Ovary (tissue), 3 donors: ENCODE measurements around the gene SERPINA4.

Source experiments
- EP300 ChIP-seq: sonication (generic); formaldehyde crosslinking; IDR thresholded peaks from one replicate; pipeline ENCODE4 v1.6.1; 2017; ENCODE audit warnings: antibody characterized with exemption
- POLR2A ChIP-seq: fragments of 450-650 bp; IDR thresholded peaks from one replicate; pipeline ENCODE4 v1.6.1; 2017; ENCODE audit warnings: antibody characterized with exemption, mild to moderate bottlenecking, moderate library complexity
- TF ChIP-seq, protein P1 (sequence below), 3 donors: fragments of 450-650 bp in 2 of 3; fragments of 200-600 bp in 1 of 3; IDR thresholded peaks; one replicate each; pipeline versions ENCODE4 v1.5.1 to v1.8.0; 2016 to 2022; ENCODE audit warnings: antibody characterized with exemption in 3 of 3, mild to moderate bottlenecking in 1 of 3
- donor health status: DM: no; HTN: no; CAD: no.

DNA sequence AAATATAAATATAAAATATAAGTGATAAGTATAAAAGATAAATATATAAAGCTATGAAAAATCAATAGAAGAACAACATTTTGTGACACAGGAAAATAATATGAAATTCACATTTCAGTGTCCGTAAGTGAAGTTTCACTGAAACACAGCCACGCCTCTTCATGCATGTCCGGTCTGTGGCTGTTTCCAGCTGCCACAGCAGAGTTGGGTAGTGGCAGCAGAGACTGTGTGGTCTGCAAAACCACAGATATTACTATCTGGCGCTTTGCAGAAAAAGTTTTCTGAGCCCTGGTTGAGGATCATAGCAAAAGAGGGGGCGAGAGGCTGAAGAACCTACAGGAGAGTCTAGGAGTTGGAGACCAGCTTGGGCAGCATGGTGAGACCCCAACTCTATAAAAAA is 780 bp downstream of the SERPINA4 start:
- TF ChIP-seq, protein P1, sequence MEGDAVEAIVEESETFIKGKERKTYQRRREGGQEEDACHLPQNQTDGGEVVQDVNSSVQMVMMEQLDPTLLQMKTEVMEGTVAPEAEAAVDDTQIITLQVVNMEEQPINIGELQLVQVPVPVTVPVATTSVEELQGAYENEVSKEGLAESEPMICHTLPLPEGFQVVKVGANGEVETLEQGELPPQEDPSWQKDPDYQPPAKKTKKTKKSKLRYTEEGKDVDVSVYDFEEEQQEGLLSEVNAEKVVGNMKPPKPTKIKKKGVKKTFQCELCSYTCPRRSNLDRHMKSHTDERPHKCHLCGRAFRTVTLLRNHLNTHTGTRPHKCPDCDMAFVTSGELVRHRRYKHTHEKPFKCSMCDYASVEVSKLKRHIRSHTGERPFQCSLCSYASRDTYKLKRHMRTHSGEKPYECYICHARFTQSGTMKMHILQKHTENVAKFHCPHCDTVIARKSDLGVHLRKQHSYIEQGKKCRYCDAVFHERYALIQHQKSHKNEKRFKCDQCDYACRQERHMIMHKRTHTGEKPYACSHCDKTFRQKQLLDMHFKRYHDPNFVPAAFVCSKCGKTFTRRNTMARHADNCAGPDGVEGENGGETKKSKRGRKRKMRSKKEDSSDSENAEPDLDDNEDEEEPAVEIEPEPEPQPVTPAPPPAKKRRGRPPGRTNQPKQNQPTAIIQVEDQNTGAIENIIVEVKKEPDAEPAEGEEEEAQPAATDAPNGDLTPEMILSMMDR (IDR thresholded peaks at IDR 0.05) = no peak
- TF ChIP-seq POLR2A (no peak), EP300 (no peak)
